ENCODE data around the gene MAPK11.
"Not testable (repeated sequence)": the region's sequence is repeated elsewhere in the genome, so short reads cannot be mapped to it uniquely, and the experiment has no call there.

The MAPK11 gene

DNA sequence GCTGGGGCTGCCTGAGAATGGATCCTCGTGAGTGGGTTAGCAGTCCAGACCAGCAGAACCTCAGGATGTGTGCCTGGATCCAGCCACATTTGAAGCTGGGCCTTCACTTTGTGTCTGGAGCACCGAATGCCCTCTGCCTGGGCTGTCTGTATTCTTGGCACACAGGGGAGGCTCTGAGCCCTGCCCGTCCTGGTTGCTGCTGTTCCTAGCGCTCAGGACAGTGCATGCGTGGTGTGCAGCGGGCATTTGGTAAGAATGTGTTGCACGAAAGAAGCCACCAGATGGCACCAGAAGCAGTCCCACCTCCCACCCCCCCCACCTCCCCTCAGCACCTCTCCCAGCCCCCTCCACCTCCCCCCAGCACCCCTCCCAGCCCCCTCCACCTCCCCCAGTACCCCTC, 4.1 kb upstream of the MAPK11 start:
- TF ChIP-seq Cebpa-rat (IDR thresholded peaks at IDR 0.05) = no peak
- no peak overlapping the region for H3K4me3 ChIP-seq
- no peak overlapping the region for H3K9ac ChIP-seq
- peaks cover 37 to 51% (median 45%) of the 10 kb centered on the region in 11 experiments for H3K36me3 ChIP-seq
- peaks cover 52 to 85% (median 68%) of the 10 kb centered on the region in 11 experiments for H4K20me1 ChIP-seq
- no peak overlapping the region for H3K27ac ChIP-seq
- peaks cover 0 to 4% (median 0%) of the 10 kb centered on the region in 11 experiments; a peak in 3 of 22 replicates for H3K9me3 ChIP-seq (replicated peaks in 1 of 11)
- peak overlapping the region in 2 of 11 experiments; percentile 4 to 24; a peak in 2 of 22 replicates for H3K4me2 ChIP-seq
- peaks cover 0 to 10% (median 6%) of the 10 kb centered on the region in 11 experiments; a peak in 7 of 22 replicates for H3K27me3 ChIP-seq
- peaks cover 42 to 58% (median 49%) of the 10 kb centered on the region in 10 experiments for H3K4me1 ChIP-seq

DNA sequence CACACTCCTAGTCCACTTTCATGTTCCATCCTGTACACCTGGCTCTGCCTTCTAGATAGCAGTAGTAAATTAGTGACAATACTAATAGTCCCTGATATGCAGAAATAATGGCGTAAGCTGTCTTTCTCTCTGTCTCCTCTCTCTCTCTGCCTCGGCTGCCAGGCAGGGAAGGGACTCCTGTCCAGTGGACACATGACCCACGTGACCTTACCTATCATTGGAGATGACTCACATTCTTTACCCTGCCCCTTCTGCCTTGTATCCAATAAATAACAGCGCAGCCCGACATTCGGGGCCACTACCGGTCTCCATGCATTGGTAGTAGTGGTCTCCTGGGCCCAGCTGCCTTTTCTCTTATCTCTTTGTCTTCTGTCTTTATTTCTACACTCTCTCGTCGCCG, 3.6 kb upstream of the MAPK11 start:
- peaks cover 52 to 85% (median 67%) of the 10 kb centered on the region in 11 experiments for H4K20me1 ChIP-seq
- not testable (repeated sequence) for H3K27ac ChIP-seq; H3K4me3 ChIP-seq; H3K9ac ChIP-seq; H3K9me3 ChIP-seq (replicated peaks in 1 of 11); H3K27me3 ChIP-seq
- peaks cover 32 to 46% (median 40%) of the 10 kb centered on the region in 11 experiments for H3K36me3 ChIP-seq
- peaks cover 44 to 64% (median 54%) of the 10 kb centered on the region in 10 experiments for H3K4me1 ChIP-seq
- H3K4me2 ChIP-seq = peak overlapping the region in 2 of 11 experiments; percentile 4 to 24; a peak in 2 of 22 replicates

DNA sequence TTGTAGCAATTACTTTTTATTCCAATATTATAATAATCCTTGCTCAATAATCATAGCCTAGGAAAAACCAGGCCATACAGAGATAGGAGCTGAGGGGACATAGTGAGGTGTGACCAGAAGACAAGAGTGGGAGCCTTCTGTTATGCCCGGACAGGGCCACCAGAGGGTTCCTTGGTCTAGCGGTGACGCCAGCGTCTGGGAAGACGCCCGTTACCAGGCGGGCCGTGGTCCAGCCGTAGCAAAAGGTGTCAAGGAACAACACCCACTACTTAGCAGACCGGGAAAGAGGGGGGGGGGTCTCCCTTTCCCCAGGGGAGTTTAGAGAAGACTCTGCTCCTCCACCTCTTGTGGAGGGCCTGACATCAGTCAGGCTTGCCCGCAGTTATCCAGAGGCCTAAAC, 3.2 kb upstream of the MAPK11 start:
- peaks cover 44 to 68% (median 58%) of the 10 kb centered on the region in 10 experiments for H3K4me1 ChIP-seq
- H3K27ac ChIP-seq; H3K9ac ChIP-seq; H3K4me3 ChIP-seq; H3K27me3 ChIP-seq; H3K4me2 ChIP-seq; H3K9me3 ChIP-seq (replicated peaks in 1 of 11): not testable (repeated sequence)
- peaks cover 28 to 41% (median 36%) of the 10 kb centered on the region in 11 experiments for H3K36me3 ChIP-seq
- H4K20me1 ChIP-seq = peaks cover 47 to 85% (median 62%) of the 10 kb centered on the region in 11 experiments

DNA sequence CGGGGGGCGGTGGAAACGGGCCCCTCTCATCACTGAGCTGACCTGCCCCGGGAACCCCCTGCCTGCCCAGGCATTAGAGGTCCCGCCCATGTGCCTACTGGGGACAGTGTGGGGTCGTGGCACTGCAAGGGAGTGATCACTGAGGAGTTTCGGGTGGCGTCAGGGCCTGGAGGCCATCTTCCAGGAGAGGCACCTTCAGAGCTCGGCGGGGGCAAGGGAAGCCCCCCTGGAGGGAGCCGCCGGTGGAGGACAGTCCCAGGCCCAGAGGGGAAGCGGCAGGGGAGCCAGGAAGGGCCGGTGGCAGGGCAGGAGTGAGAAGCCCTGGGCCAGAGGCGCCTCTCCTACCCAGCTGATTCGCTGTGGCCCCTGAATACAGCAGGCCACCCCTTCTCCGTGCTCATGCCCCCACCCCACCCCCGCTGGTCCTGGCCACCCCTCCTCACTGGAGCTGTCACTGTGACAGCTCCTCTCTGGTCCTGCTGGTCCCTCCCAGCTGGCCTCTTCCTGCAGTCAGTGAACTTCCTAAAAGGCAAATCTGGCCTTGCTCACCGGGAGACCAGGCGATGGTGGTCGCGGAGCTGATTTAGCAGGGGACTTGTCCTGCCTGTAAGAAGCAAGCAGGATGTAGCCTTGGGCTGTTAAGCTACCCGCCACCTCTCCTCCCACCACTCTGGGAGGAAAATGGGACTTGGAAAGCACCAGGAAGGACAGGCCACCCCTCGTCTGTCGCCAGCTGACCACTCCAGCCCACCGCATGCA, 2.0 kb upstream of the MAPK11 start:
- H4K20me1 ChIP-seq = peaks cover 36 to 76% (median 54%) of the 10 kb centered on the region in 11 experiments
- H3K9ac ChIP-seq = 0 out of 22 replicates have a peak overlapping the region, but pooled peaks of 2 of the 11 experiments have one; percentile 8 to 50
- H3K9me3 ChIP-seq (replicated peaks in 1 of 11) = peaks cover 0 to 6% (median 0%) of the 10 kb centered on the region in 11 experiments; a peak in 4 of 22 replicates
- peaks cover 44 to 73% (median 60%) of the 10 kb centered on the region in 10 experiments for H3K4me1 ChIP-seq
- H3K4me2 ChIP-seq = peak overlapping the region; percentile 79 to 100 (median 100); a peak in 19 of 22 replicates
- TF ChIP-seq Cebpa-rat (IDR thresholded peaks at IDR 0.05) = no peak
- peak overlapping the region in 1 of 10 experiments; percentile 65; a peak in 1 of 20 replicates for H3K4me3 ChIP-seq
- H3K27me3 ChIP-seq = peaks cover 0 to 10% (median 6%) of the 10 kb centered on the region in 11 experiments; a peak in 7 of 22 replicates
- no peak overlapping the region for H3K27ac ChIP-seq
- H3K36me3 ChIP-seq = peaks cover 16 to 31% (median 25%) of the 10 kb centered on the region in 11 experiments

DNA sequence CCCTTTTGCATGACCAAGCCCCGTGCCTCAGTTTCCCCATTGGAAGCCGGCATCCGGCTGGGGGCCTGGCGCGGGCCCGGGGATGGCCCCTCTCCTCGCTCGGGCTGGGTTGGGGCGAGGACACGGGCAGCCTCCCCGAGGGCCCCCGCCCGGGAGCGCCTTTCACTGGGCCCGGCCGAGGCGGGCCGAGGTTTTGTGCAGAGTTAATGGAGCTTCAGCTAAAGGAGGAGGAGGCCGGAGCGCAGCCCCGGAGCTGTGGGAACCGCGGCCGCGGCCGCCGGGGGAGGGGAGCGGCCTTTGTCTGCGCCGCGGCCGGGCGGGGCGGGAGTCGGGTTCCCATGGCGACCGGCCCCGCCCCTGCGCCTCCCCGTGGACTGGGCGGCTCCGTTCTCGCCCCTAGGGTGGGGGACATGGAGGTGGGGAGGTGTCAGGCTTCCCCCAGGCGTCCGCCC, 1.4 kb upstream of the MAPK11 start:
- Histone ChIP-seq H3K9ac (peak overlapping the region in 10 of 11 experiments; percentile 13 to 80 (median 76); a peak in 19 of 22 replicates), H3K36me3 (peaks cover 18 to 31% (median 22%) of the 10 kb centered on the region in 11 experiments), H3K27me3 (peaks cover 0 to 10% (median 6%) of the 10 kb centered on the region in 11 experiments; a peak in 7 of 22 replicates), H4K20me1 (peaks cover 30 to 69% (median 47%) of the 10 kb centered on the region in 11 experiments), H3K4me2 (peak overlapping the region; percentile 91 to 100 (median 100)), H3K27ac (peak overlapping the region in 3 of 11 experiments; percentile 25 to 63 (median 53); a peak in 4 of 22 replicates), H3K4me3 (peak overlapping the region; percentile 55 to 73 (median 64)), H3K9me3 (replicated peaks in 1 of 11) (peaks cover 0 to 12% (median 0%) of the 10 kb centered on the region in 11 experiments; a peak in 6 of 22 replicates), H3K4me1 (peaks cover 44 to 70% (median 60%) of the 10 kb centered on the region in 10 experiments)
- TF ChIP-seq Cebpa-rat (IDR thresholded peaks at IDR 0.05) = no peak

DNA sequence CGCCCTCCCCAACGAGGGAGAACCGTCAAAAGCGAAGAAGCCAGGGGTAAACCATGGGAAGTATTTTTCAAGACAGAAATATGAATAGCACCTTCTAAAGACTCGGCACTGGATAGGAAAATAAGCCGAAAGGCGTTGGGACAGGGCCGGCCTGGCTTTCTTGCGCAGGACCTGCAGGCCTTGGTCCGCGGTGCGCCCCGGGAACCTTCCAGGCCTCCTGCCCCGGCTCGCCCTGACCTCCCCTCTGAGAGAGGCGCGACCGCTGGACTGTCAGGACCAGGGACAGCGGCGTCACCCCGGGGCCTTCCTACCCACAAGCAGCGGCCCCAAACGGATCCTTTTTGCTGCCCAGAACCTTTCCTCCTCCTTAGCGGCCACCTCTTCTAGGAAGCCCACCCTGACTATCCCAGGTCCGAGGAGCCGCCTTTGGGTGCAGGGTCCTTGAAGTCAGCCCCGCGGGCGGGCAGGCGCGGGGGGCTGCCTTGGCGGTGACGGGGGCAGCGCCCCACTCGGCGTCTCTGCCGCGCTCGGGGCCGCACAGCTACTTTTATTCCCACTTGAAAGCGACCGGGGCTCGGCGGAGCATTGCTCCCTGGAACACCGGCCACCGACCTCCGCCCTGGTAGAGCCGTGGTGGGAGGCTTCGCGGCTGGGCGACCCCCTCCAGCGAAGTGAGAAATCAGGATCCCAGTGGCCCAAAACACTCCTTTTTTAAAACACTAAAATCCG, 650 bp upstream of the MAPK11 start:
- Histone ChIP-seq H3K27ac (peak overlapping the region in 8 of 11 experiments; percentile 32 to 65 (median 55); a peak in 10 of 22 replicates), H3K27me3 (peaks cover 0 to 10% (median 6%) of the 10 kb centered on the region in 11 experiments; a peak in 7 of 22 replicates), H3K4me1 (peaks cover 43 to 67% (median 61%) of the 10 kb centered on the region in 10 experiments), H3K36me3 (peaks cover 10 to 24% (median 16%) of the 10 kb centered on the region in 11 experiments), H3K9me3 (replicated peaks in 1 of 11) (peaks cover 0 to 8% (median 0%) of the 10 kb centered on the region in 11 experiments; a peak in 3 of 22 replicates), H3K4me2 (peak overlapping the region; percentile 91 to 100 (median 100)), H4K20me1 (peaks cover 23 to 62% (median 40%) of the 10 kb centered on the region in 11 experiments), H3K4me3 (peak overlapping the region; percentile 55 to 73 (median 64)), H3K9ac (peak overlapping the region in 10 of 11 experiments; percentile 37 to 80 (median 76); a peak in 20 of 22 replicates)
- no peak for TF ChIP-seq Cebpa-rat (IDR thresholded peaks at IDR 0.05)

DNA sequence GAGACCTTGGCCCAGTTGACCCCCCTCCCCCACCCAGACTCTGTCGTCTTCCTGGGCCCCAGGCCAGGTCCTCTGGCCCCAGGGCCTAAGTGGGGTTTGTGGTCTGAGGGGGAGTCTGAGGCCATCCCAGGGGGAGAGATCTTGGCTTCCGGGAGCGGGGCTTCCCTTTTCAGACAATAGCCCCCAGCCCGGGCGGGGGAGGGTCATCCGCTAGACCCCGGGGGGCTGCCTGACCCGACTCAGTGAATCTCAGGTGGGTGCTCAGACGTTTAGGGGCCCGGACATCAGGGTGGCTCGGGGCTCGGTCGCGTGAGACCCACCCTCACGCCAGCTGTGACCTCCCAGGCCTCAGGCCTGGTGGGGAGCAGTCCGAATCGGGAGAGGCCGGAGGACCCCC, 609 bp downstream of the MAPK11 start:
- peak overlapping the region in 9 of 11 experiments; percentile 49 to 72 (median 61); a peak in 17 of 22 replicates for H3K27ac ChIP-seq
- H3K9ac ChIP-seq = peak overlapping the region; percentile 59 to 80 (median 75); a peak in 21 of 22 replicates

More for the DNA sequence above, 609 bp downstream of the MAPK11 start:
- Histone ChIP-seq H3K36me3 (peaks cover 0 to 19% (median 7%) of the 10 kb centered on the region in 11 experiments; a peak in 12 of 22 replicates), H3K27me3 (peaks cover 0 to 10% (median 6%) of the 10 kb centered on the region in 11 experiments; a peak in 7 of 22 replicates), H3K4me3 (peak overlapping the region; percentile 55 to 73 (median 64)), H3K4me2 (peak overlapping the region; percentile 91 to 100 (median 100)), H3K4me1 (peaks cover 32 to 67% (median 60%) of the 10 kb centered on the region in 10 experiments), H4K20me1 (peaks cover 12 to 50% (median 29%) of the 10 kb centered on the region in 11 experiments; a peak in 18 of 22 replicates), H3K9me3 (replicated peaks in 1 of 11) (peaks cover 0 to 8% (median 0%) of the 10 kb centered on the region in 11 experiments; a peak in 3 of 22 replicates)
- TF ChIP-seq Cebpa-rat (IDR thresholded peaks at IDR 0.05) = no peak

Measured in BLaER1 treated with 17β-estradiol and CSF1 and Interleukin-3, amounts not matched to agents 10 nM and 100 nM (cell line).